B cell (primary cell): Measurements from ENCODE around the gene NFATC1. TPM values are rescaled to one million over a fixed set of nuclear protein-coding genes. Genes with fewer than 3 reads are reported as not detected.

Experiments
- ATAC-seq: fragments of 200-7000 bp; cut with Tn5 transposase; one replicate; pipeline ENCODE4 v1.10.0; 2021; ENCODE audit warnings: low read depth, mild to moderate bottlenecking, moderate number of reproducible peaks, moderate library complexity
- CTCF ChIA-PET: fragments of 350-600 bp; sonication (Branson Sonifier 250); formaldehyde crosslinking; loops from one replicate; lab custom pipeline; 2021; ENCODE audit warnings: antibody characterized with exemption, inconsistent platforms; lab: Charles Lee
- POLR2A ChIA-PET: fragments of 350-600 bp; sonication (Branson Sonifier 250); formaldehyde crosslinking; loops from one replicate; lab custom pipeline; 2021; ENCODE audit warnings: antibody characterized with exemption; lab: Charles Lee
- DNase-seq: peaks from one replicate; pipeline ENCODE4 v3.0.0; 2013
- H2AFZ ChIP-seq: 2 replicates; pipeline ENCODE4 v1.6.1; 2012; ENCODE audit warnings: mild to moderate bottlenecking, low read depth, low read length; ENCODE audit not compliant: insufficient read depth, poor library complexity, severe bottlenecking
- H3K27ac ChIP-seq, 2 donors: 1 replicate in 1 of 2; 2 replicates in 1 of 2; pipeline ENCODE4 v1.5.1; 2012 to 2013; ENCODE audit warnings: low read length in 2 of 2, mild to moderate bottlenecking in 2 of 2, moderate library complexity in 1 of 2
- H3K27me3 ChIP-seq, 4 experiments: fragments of 200-600 bp in 1 of 4; sonication (generic) in 1 of 4; replicated peaks in 1 of 4; 1 replicate in 2 of 4; 2 replicates in 2 of 4; pipeline versions ENCODE4 v1.6.1 to v1.7.0; 2013 to 2016; ENCODE audit warnings: low read length in 3 of 4, mild to moderate bottlenecking in 2 of 4, mixed read lengths in 1 of 4, moderate library complexity in 1 of 4; ENCODE audit not compliant: insufficient read depth in 4 of 4, control insufficient read depth in 3 of 4; ENCODE audit errors: control extremely low read depth in 1 of 4
- H3K36me3 ChIP-seq, 2 experiments: replicated peaks in 1 of 2; 1 replicate in 1 of 2; 2 replicates in 1 of 2; pipeline versions ENCODE4 v1.6.1 to v1.7.1; 2013; ENCODE audit warnings: low read length in 1 of 2; ENCODE audit not compliant: insufficient read depth in 2 of 2, control insufficient read depth in 1 of 2; ENCODE audit errors: control extremely low read depth in 1 of 2, extremely low read depth in 1 of 2
- H3K4me1 ChIP-seq, 2 donors: fragments of 200-600 bp in 1 of 2; sonication (generic) in 1 of 2; 1 replicate in 1 of 2; 2 replicates in 1 of 2; pipeline versions ENCODE4 v1.5.1 to v1.6.1; 2013 to 2017; ENCODE audit warnings: low read length in 2 of 2; ENCODE audit not compliant: control insufficient read depth in 2 of 2, insufficient read depth in 2 of 2
- H3K4me2 ChIP-seq: replicated peaks from 2 replicates; pipeline ENCODE3; 2012; ENCODE audit warnings: mild to moderate bottlenecking, low read depth, low read length; ENCODE audit not compliant: poor library complexity, severe bottlenecking
- H3K4me3 ChIP-seq, 5 experiments: fragments of 200-600 bp in 1 of 5; sonication (generic) in 1 of 5; 1 replicate in 3 of 5; 2 replicates in 2 of 5; pipeline versions ENCODE4 v1.5.1 to v1.7.0; 2011 to 2016; ENCODE audit warnings: low read length in 4 of 5, mild to moderate bottlenecking in 4 of 5, low read depth in 2 of 5, control low read depth in 1 of 5, moderate library complexity in 1 of 5; ENCODE audit not compliant: insufficient read depth in 1 of 5; ENCODE audit errors: control extremely low read depth in 1 of 5, extremely low read depth in 1 of 5
- H3K79me2 ChIP-seq: fragments of 200-600 bp; sonication (generic); one replicate; pipeline ENCODE4 v1.6.0; 2016; ENCODE audit warnings: low read length; ENCODE audit not compliant: control insufficient read depth, insufficient read depth
- H3K9ac ChIP-seq: fragments of 200-600 bp; sonication (generic); 2 replicates; pipeline ENCODE4 v1.6.1; 2017; ENCODE audit warnings: mild to moderate bottlenecking, low read length, moderate library complexity
- H3K9me3 ChIP-seq, 3 donors: one replicate each; pipeline versions ENCODE4 v1.6.1 to v1.7.1; 2013; ENCODE audit warnings: low read length in 2 of 3; ENCODE audit not compliant: control insufficient read depth in 2 of 3, insufficient read depth in 1 of 3; ENCODE audit errors: control extremely low read depth in 1 of 3
- H4K20me1 ChIP-seq: 2 replicates; pipeline ENCODE4 v1.6.0; 2012; ENCODE audit warnings: mild to moderate bottlenecking, low read length; ENCODE audit not compliant: insufficient read depth, control insufficient read depth, poor library complexity, severe bottlenecking
- H3K27ac Mint-ChIP-seq: one replicate; pipeline ENCODE4 v1.8.0; 2021; ENCODE audit warnings: mixed read lengths
- H3K27me3 Mint-ChIP-seq: one replicate; pipeline ENCODE4 v1.8.0; 2021; ENCODE audit warnings: mixed read lengths
- H3K4me1 Mint-ChIP-seq: one replicate; pipeline ENCODE4 v1.8.0; 2021; ENCODE audit warnings: mixed read lengths
- H3K4me3 Mint-ChIP-seq: one replicate; pipeline ENCODE4 v1.8.0; 2021; ENCODE audit warnings: mixed read lengths
- H3K9me3 Mint-ChIP-seq: one replicate; pipeline ENCODE4 v1.8.0; 2022; ENCODE audit warnings: mixed read lengths; ENCODE audit not compliant: insufficient read depth
- EZH2 ChIP-seq: IDR thresholded peaks from 2 replicates; pipeline ENCODE4 v1.6.1; 2012; ENCODE audit warnings: borderline replicate concordance, low read depth, mild to moderate bottlenecking, moderate library complexity, low read length; ENCODE audit not compliant: insufficient read depth, poor library complexity, severe bottlenecking
- WGBS: methylation state at CpG from one replicate; pipeline ENCODE4 v1.1.5; 2013; ENCODE audit warnings: missing lambda C conversion rate; ENCODE audit not compliant: insufficient coverage; 5-methylcytosine and 5-hydroxymethylcytosine counted together
- intact Hi-C: fragments of 100-400 bp; cut with micrococcal nuclease; formaldehyde crosslinking; loops from one replicate; pipeline ENCODE4 v1.10.0; 2022
- polyA plus RNA-seq: library from polyadenylated mRNA; depleted of rRNA; stranded (reverse); fragments of >200 nt; gene quantifications from 2 replicates; pipeline ENCODE4 v1.2.3, GENCODE V29; 2012
- total RNA-seq, 2 donors: library from RNA; stranded (reverse); fragments of 120-200 nt in 1 of 2; gene quantifications; 1 replicate in 1 of 2; 2 replicates in 1 of 2; pipeline versions ENCODE4 v1.2.3 to v1.2.4, GENCODE V29; 2013 to 2022
- TF ChIP-seq, protein P1 (sequence below): fragments of 200-600 bp; IDR thresholded peaks from one replicate; pipeline ENCODE4 v1.8.0; 2022; ENCODE audit warnings: antibody characterized with exemption, mild to moderate bottlenecking

Gene NFATC1
- total and polyA plus RNA-seq, 2 donors (not counting 1 experiment from before 2014, with no cell fraction given) = 32.2 to 108 TPM

DNA sequence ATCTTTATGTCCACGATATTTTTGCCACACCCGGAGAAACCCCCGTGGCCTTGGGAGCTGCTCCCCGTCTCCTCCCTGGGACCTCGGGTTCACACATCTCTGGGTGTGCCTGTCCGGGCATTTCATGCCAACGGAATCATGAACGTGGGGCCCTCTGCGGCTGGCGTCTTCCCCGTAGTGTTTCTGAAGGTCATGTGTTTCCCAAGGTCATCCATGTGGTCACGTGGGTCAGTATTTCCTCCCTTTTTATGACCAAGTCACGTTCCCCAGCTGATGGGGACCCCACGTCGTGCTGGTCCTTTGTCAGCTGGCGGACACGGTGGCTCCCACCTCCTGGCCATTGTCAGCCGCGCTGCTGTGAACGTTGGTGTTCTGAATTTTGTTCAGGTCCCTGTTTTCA lies 135.7 kb downstream of the NFATC1 start:
- ATAC-seq (no peak), DNase-seq (no peak)
- Mint-ChIP-seq H3K27ac (no peak overlapping the region), H3K4me3 (no peak overlapping the region), H3K9me3 (no peaks in the 10 kb centered on the region), H3K27me3 (no peaks in the 10 kb centered on the region), H3K4me1 (peaks cover 11% of the 10 kb centered on the region)
- H3K4me2 ChIP-seq = no peak overlapping the region
- H3K79me2 ChIP-seq = peaks cover 10% of the 10 kb centered on the region
- H2AFZ ChIP-seq = no peak overlapping the region
- CTCF ChIA-PET = interaction anchor here (0.6 to 7.9 kb wide), 4 partner anchors 135 to 162 kb away, joined by 3 to 201 read pairs (median 16); partner anchors contain the start of gene NFATC1
- H3K36me3 ChIP-seq = peaks cover 0 to 31% of the 10 kb centered on the region in 2 experiments
- H3K27me3 ChIP-seq = no peaks in the 10 kb centered on the region
- intact Hi-C loops = no loop called here
- H3K4me3 ChIP-seq = no peak overlapping the region
- POLR2A ChIA-PET = no interaction called here
- no peaks in the 10 kb centered on the region for H4K20me1 ChIP-seq
- H3K9me3 ChIP-seq = no peaks in the 10 kb centered on the region
- 88% methylated on average over 20 of the region's 20 CpGs for WGBS
- H3K9ac ChIP-seq = no peak overlapping the region
- peaks cover 0 to 6% of the 10 kb centered on the region in 2 donors for H3K4me1 ChIP-seq
- no peak overlapping the region for H3K27ac ChIP-seq
- TF ChIP-seq EZH2 = no peak
- TF ChIP-seq, protein P1, sequence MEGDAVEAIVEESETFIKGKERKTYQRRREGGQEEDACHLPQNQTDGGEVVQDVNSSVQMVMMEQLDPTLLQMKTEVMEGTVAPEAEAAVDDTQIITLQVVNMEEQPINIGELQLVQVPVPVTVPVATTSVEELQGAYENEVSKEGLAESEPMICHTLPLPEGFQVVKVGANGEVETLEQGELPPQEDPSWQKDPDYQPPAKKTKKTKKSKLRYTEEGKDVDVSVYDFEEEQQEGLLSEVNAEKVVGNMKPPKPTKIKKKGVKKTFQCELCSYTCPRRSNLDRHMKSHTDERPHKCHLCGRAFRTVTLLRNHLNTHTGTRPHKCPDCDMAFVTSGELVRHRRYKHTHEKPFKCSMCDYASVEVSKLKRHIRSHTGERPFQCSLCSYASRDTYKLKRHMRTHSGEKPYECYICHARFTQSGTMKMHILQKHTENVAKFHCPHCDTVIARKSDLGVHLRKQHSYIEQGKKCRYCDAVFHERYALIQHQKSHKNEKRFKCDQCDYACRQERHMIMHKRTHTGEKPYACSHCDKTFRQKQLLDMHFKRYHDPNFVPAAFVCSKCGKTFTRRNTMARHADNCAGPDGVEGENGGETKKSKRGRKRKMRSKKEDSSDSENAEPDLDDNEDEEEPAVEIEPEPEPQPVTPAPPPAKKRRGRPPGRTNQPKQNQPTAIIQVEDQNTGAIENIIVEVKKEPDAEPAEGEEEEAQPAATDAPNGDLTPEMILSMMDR = no peak

DNA sequence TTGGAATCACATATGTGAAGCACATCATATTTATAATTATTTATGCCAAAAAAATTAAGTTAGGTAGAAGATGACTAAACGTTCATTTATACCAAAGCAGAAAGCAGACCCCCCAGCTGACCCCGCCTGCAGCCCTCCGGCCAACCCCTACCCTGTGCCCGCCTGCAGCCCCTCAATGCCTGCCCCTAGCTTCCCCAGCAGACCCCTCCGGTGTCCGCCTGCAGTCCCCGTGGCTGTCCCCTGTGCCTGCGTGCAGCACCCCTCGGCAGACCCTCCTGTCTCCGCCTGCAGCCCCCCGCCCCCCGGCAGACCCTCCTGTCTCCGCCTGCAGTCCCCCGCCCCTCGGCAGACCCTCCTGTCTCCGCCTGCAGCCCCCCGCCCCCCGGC lies 136.2 kb downstream of the NFATC1 start:
- WGBS = 97% methylated on average over 4 of the region's 18 CpGs
- Histone ChIP-seq H3K27me3 (no peaks in the 10 kb centered on the region), H3K4me3 (no peak overlapping the region), H3K4me2 (no peak overlapping the region), H3K9me3 (no peaks in the 10 kb centered on the region), H3K4me1 (peaks cover 0 to 6% of the 10 kb centered on the region in 2 donors), H3K9ac (no peak overlapping the region), H3K36me3 (peaks cover 0 to 31% of the 10 kb centered on the region in 2 experiments), H2AFZ (no peak overlapping the region), H4K20me1 (no peaks in the 10 kb centered on the region), H3K27ac (no peak overlapping the region), H3K79me2 (peaks cover 4% of the 10 kb centered on the region)
- intact Hi-C loops = no loop called here
- no peak overlapping the region for H3K4me3 Mint-ChIP-seq
- TF ChIP-seq, protein P1 = no peak
- no peak for TF ChIP-seq EZH2
- no peaks in the 10 kb centered on the region for H3K27me3 Mint-ChIP-seq
- peaks cover 11% of the 10 kb centered on the region for H3K4me1 Mint-ChIP-seq
- no peak overlapping the region for H3K27ac Mint-ChIP-seq
- ChIA-PET POLR2A (no interaction called here), CTCF (interaction anchor here (2.7 to 7.9 kb wide), 2 partner anchors 136 to 152 kb away, joined by 16 to 201 read pairs; partner anchors contain the start of gene NFATC1)
- H3K9me3 Mint-ChIP-seq = no peaks in the 10 kb centered on the region
- DNase-seq (no peak), ATAC-seq (no peak)
